HG03558 (cell line): ENCODE data around the gene PCLO.
"Not testable (repeated sequence)": the region's sequence is repeated elsewhere in the genome, so short reads cannot be mapped to it uniquely, and the experiment has no call there.

ENCODE experiments used
- ATAC-seq: cut with Tn5 transposase; IDR thresholded peaks from one replicate; pipeline ENCODE4 v1.9.1; 2021; ENCODE audit warnings: moderate number of reproducible peaks; ENCODE audit not compliant: unreplicated experiment; ENCODE audit errors: extremely low read depth

The PCLO gene

GRCh38 chr7:83143107-83143506, 19.6 kb downstream of the PCLO start:
- no peak for ATAC-seq

- ATAC-seq: no peak
Observed at GRCh38 chr7:83142365-83142764, 20.3 kb downstream of the PCLO start.

- no peak for ATAC-seq
Observed at GRCh38 chr7:83141927-83142326, 20.8 kb downstream of the PCLO start.

GRCh38 chr7:83130623-83131545, 31.8 kb downstream of the PCLO start:
- no peak for ATAC-seq

- no peak for ATAC-seq
Observed at GRCh38 chr7:83130191-83130590, 32.5 kb downstream of the PCLO start.

- no peak for ATAC-seq
Observed at GRCh38 chr7:83119494-83119893, 43.2 kb downstream of the PCLO start.

- no peak for ATAC-seq
Observed at GRCh38 chr7:83119026-83119382, 43.7 kb downstream of the PCLO start.

- ATAC-seq: no peak
Observed at GRCh38 chr7:83118347-83119025, 44.2 kb downstream of the PCLO start.

- ATAC-seq: no peak
Observed at GRCh38 chr7:83117466-83117865, 45.2 kb downstream of the PCLO start.

GRCh38 chr7:83111391-83111790, 51.3 kb downstream of the PCLO start:
- ATAC-seq: no peak

GRCh38 chr7:83109352-83109751, 53.3 kb downstream of the PCLO start:
- ATAC-seq: no peak

- no peak for ATAC-seq
Observed at GRCh38 chr7:83105948-83106347, 56.7 kb downstream of the PCLO start.

- no peak for ATAC-seq
Observed at GRCh38 chr7:83105063-83105462, 57.6 kb downstream of the PCLO start.

GRCh38 chr7:83101530-83101929, 61.2 kb downstream of the PCLO start:
- no peak for ATAC-seq

GRCh38 chr7:83096065-83096580, 66.6 kb downstream of the PCLO start:
- no peak for ATAC-seq

GRCh38 chr7:83085299-83085698, 77.4 kb downstream of the PCLO start:
- no peak for ATAC-seq

GRCh38 chr7:83079879-83080278, 82.8 kb downstream of the PCLO start:
- ATAC-seq: not testable (repeated sequence)

- ATAC-seq: no peak
Observed at GRCh38 chr7:83077328-83077727, 85.4 kb downstream of the PCLO start.

- ATAC-seq: no peak
Observed at GRCh38 chr7:83072576-83073517, 89.8 kb downstream of the PCLO start.

- ATAC-seq: no peak
Observed at GRCh38 chr7:83065714-83066113, 97.0 kb downstream of the PCLO start.
